GM18498 (cell line): ENCODE results near the gene TMUB1.

Source experiments
- ATAC-seq: cut with Tn5 transposase; IDR thresholded peaks from one replicate; pipeline ENCODE4 v1.9.1; 2021; ENCODE audit warnings: mild to moderate bottlenecking, moderate library complexity; ENCODE audit not compliant: unreplicated experiment

TMUB1 gene

DNA sequence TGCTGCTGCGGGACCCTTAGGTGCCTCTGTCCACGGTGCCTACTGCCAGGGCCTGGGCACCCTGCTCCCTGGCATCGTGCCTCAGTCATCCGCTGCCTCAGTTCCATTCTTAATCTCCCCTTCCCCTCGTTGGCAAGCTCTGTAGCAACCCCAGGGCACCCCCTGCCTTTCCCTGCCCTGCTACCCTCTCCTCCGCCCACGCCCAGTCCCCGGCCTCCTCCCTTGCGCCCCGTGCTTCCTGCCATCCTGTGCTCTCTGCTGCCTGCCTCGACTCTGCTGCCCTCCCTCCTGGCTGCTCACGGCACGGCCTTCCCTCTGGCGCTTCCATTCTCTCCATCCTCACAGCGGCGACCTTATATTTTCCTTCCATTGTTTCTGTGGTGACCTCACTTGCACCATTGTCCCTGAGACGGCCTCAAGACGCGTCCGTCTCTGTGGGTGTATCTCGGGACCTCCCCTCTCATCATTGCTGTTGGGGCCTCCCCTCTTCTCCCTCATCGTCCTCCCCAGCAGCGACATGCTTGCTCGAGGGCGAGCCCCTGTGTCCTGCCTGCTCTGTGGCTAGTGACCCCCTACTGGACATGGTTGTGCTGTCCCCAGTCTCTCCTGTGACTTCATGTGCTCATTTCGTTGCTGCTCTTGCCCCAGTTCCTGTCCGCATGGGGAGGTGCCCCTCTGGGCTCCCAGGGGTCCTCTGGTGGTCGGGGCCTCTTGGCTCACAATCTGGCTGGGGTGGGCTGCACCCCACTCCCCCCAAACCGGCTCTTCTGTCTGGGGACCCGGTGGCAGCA is 38.3 kb upstream of the TMUB1 start:
- ATAC-seq = no peak

DNA sequence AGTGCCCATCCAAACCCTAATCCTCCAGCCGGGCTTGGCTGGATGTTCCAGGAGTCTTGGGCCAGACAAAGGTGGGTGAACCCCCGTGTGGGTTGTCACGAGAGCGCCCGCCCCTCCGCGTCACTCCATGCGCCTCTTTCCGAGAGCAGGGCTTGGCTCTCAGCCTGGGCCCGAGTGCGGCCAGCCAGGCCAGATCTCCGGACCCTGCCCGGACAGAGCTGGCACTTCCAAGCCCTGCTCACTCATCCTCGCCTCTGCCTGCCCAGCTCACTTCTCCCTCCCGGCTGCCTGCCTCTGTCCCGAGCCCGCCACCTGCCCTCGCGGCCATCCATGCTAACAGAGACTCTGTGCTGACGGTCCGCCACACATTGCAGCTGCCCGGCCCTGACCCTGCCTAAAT is 37.6 kb upstream of the TMUB1 start:
- ATAC-seq = no peak

DNA sequence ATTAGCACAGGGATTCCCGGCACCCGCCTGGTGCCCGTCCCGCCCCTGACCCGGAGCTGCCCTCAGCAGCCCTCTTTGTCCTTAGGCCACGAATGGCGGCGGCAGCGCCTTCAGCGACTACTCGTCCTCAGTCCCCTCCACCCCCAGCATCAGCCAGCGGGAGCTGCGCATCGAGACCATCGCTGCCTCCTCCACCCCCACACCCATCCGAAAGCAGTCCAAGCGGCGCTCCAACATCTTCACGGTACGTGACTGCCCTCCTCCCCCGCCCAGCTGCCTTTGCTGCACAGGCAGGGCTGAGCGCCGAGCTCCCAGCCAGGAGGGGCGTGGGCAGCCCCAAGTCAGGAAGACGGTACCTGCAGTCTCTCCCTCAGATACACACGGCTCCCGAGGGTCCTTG is 36.6 kb upstream of the TMUB1 start:
- no peak for ATAC-seq

DNA sequence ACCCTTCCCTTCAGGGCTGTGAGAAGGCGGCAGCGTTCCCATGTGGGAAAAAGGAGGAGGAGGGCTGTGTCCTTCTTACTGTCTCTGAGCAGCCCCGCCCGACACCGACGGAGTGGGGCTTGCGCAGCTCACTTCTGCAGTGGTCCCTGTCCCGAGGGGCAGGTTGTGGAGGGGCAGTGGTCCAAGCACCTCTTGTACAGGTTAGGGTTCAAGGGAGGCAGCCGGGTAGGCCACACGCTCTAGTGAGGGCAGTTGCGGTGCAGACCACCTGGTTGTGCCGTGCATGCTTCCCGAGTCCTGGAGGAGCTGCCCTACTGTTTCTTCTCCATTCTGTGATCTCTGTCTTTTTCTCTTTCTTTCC is 35.7 kb upstream of the TMUB1 start:
- no peak for ATAC-seq

DNA sequence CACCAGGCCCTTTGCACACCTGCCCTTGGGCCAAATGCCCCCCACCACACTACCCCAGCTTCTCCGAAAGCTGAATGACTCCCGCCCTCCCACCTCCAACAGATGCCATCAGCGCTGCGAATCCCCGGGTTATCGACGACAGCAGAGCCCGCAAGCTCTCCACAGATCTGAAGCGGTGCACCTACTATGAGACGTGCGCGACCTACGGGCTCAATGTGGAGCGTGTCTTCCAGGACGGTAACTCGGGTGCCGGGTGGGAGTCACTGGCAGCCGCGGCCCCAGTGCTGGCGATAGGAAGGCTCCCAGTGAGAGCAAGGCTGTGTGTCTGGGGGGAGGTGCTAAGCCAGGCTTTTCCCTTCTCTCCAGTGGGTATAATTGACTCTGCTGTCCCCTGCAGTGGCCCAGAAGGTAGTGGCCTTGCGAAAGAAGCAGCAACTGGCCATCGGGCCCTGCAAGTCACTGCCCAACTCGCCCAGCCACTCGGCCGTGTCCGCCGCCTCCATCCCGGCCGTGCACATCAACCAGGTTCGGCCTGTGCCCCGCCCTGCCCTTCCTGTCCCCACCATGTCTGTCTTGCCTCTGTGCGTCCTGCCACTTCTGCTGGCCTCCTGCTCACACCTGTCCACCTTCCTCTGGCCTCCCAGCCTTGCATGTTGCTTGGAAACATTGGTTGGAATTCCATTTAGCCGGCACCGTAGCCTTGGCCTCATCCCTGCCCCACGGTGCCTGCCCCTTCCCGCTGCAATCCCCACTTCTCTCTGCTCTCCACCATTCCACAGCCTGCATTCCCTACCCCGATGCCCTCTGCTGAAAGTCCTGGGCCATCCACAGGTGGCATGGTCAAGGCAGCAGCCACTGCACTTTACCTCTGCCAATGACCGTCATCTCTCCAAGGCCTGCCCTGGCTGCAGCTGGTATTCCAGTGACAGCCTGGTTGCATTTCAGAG is 35.1 kb upstream of the TMUB1 start:
- ATAC-seq = no peak

DNA sequence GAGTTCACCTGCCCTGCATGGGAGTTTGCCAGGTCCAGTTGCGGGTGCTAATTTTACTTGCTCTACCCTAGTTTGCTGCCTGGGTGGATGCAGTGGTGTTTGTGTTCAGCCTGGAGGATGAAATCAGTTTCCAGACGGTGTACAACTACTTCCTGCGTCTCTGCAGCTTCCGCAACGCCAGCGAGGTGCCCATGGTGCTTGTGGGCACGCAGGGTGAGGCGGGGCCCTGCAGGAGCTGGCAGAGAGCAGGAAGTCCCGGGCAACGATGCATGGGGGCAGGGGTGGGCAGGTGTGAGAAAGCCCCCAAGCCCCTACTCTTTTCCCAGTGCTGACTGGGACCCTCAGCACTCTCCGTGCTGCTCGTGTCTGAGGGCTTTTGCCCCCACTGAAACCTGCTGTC is 34.3 kb upstream of the TMUB1 start:
- ATAC-seq = no peak

DNA sequence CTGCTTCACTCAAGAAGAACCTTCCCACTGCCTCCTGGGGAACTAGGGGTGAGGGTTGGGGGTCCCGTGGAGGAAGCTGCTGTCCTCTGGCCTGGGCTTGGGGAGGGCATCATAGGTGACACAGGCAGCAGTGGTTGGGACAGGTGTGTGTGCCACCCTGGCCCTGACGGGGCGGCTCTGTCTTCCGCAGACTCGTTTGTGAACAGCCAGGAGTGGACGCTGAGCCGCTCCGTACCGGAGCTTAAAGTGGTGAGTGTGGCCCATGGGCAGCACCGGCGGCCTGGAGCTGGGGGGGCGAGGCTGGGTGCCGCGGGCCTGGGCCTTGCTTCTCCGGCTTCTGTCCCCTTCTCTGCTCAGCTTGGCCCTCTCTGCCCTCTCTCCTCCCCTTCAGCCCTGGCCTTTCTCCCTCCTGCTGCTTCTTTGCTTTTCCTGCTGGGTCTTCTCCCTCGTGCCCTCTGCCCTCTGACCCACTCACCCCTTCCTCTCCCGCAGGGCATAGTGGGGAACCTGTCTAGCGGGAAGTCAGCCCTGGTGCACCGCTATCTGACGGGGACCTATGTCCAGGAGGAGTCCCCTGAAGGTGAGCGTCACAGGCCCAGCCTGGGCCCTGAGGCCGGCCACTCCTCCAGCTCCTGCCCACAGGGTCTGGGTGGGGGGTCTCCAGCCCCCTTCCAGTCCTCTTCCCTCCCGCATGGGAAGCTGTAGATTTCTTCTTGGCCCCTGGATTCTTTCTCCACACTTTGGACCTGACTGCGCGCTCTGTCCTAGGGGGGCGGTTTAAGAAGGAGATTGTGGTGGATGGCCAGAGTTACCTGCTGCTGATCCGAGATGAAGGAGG is 33.5 kb upstream of the TMUB1 start:
- ATAC-seq = no peak

DNA sequence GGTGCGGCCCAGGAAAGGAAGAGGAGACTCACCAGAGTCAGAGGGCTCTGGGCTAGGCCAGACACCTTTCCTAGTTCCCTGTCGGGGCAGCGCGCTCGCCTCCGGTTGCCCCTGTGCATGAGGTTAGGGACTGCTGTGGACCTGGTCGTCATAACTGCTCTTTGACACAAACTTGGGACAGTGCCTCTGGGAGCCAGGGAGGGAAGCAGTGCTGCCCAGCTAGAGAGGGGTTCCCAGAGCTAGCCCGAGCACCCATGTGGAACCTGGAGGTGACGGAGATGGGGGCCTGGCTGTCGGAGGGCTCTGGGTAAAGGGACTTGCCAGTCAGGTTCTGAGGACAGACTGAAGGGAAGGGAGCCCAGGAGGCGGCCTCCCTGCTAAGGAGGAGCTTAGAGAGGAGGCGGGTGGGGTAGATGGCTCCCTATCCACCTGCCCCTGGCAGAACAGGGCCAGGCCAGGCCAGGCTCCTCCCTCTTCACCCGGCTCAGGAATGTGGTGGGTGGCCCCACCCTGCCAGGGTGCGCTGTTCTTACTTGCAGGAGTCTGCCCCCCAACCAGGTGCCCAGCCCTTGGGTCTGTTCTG is 32.6 kb upstream of the TMUB1 start:
- no peak for ATAC-seq

DNA sequence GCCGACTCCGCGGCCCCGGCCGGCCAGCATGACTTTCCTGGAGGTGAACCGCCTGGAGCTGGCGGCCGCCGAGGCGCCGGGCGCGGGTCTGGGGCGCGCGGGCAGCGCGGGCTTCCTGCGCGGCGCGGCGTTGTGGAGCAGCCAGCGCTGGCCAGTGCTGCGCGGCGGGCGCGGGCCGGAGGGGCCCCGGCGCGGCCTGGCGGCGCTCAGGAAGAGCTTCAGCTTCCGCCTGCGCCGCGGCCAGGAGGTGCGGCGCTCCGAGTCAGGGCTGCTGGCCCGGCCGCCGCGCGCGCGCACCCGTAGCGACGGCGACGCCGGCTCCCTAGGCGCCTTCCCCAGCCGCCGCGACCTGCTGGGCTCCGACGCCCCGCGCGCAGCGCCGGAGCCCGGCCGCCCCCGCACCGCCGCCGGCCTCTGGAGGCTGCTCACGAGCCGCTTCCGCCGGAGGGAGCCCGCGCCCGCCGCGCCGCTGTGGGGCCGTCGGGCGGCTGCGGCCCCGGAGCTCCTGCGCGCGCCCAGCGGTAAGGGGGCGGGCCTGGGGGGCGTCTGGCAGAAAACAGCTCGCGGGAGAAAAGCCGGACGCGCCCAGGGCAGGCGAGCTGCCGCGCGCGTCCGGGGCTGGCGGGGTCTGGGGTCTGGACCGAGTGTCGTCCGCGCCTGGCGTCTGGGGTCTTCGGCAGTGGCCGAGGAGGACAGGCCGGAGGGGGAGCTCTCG is 32.0 kb upstream of the TMUB1 start:
- ATAC-seq = no peak

DNA sequence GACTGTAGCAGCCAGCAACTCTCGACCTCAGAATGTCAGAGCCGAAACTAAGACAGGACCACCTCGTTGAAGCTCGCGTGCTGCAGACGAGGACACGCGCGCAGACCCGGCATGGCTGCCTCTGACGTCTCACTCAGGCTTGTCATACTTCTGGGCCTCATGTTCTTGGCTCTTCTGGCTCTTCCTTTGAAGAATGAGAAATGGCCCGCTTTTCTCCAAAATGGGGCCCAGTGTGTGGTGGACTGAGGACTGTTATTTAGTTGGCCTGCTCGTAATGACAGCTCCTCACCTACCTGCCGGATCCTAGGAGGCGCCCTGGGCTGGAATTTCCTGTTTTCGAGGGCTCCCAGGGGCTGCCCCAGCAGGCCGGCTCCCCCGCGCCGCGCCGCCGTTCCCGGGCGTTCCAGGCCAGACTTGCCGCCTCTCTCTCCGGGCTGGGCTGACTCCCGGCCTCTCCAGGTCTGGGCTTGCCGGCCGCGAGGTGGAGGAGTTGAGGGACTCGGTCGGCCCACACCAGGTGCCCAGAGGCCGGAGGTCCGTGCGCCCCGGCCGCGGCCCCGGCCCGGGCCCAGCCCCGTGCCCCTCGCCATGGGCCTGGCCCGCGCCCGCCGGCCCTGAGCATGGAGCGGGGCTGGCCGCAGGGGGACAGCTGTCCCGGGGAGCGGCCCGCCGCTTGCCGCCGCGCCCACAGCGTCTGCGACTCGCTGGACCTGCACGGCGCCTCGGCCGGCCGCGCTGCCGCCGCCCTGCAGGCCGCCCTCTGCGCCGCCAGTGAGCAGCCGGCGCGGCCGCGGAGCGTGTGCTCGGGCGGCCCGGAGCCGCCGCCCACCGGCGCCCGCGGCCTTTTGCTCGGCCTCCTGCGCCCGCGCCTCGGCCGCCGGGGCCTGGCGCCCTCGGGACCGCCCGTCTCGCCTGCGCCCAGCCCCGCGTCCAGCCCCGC is 31.1 kb upstream of the TMUB1 start:
- no peak for ATAC-seq

DNA sequence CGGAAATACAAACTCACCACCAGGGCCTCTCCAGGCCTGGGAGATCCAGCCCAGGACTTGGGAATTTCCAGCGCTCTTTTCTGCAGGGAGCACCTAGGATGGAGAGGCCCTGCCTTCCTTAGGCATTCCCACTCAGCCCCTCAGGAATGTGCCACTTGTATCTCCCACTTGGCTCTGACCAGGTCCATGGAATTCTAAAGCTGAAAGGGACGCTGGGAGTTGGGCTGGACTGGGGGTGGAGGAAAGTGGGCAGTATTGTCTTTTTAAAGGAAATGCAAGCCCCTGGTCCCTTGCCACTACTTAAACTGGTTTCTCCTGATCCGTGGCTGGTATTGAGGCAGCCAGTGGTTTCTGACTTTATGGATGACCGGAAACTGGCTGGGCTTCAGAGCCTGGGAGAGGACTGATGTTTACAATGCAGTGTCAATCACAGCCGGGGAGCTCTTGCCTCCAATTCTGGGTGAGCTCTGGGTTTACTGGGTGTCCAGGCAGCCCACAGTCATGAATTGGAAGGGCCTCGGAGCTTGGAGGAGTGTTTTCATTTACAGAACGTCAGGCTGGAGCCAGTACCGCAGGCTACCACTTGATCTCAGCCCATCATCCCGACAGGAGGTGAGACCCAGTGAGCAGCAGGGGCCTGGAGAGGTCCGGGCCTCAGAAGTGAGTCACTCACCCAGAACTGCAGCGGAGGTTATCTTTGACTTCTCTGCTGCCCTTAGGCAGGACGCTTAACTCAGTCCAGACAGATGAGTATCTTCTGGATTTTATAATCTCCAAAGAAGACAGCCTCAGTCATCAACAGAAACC is 30.3 kb upstream of the TMUB1 start:
- ATAC-seq = no peak

DNA sequence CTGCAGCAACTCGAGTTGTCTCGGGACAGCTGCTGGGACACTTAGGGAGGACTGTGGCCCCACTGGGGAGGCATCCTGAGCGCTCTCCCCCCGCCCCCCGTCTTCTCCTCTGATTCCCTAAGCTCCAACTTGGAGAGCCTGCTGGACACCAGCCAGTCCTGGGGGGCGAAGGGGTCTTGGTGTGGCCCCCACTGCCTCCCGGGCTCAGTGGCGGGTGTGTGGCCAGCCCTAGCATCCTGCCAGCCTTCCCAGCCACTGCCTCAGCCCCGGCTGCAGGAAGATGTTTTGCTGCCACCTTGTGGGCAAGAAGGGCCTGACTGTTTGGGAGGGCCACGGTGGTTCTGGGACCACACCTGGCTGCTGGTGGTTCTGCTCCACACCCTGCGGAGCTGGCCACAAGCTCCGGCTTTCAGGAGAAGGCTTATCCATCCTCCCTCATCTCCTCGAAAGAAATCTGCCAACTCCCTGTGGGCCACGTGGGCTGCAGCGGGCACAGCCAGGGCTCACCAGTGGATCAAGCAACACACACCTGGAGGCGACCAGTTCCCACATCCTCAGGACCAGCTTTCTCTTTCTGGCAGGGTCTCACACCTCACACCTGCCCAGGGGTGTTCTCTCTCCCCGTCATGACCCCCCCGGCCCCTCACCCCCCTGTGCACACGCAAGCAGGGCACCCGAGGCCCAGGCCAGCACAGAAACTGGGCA is 27.8 kb upstream of the TMUB1 start:
- ATAC-seq = peak; percentile 76

DNA sequence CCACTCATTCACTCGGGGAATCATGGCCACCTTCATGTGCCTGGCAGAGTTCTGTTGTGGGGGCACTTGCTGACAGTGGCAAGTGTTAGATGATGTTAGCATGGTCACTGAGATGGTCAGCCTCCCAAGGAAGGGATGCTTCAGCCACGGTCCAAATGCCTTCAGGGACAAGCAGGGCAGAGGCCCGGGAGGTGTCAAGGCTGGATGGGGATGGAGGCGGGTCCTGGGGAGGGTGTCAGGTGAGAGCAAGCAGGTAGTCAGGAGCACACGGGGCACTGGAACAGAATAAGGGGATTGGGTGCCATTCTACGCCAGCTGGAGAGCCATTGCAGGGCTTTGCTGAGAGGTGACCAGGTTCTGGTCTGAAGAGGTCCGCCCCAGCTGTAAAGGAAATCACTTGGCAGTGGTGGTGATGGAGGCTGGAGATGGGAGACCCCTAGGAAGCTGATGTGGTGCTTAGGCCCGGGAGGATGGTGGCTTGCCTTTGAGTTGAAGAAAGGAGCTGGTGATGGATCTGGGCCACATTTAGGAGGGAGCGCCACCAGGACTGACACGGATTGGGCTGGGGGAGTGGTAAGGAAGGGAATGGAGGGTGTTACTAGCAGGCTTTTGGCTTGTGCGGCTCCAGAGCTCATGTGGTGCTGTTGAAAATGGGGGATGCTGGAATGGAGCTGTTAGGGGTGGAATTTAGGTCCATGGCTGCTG is 27.1 kb upstream of the TMUB1 start:
- no peak for ATAC-seq

DNA sequence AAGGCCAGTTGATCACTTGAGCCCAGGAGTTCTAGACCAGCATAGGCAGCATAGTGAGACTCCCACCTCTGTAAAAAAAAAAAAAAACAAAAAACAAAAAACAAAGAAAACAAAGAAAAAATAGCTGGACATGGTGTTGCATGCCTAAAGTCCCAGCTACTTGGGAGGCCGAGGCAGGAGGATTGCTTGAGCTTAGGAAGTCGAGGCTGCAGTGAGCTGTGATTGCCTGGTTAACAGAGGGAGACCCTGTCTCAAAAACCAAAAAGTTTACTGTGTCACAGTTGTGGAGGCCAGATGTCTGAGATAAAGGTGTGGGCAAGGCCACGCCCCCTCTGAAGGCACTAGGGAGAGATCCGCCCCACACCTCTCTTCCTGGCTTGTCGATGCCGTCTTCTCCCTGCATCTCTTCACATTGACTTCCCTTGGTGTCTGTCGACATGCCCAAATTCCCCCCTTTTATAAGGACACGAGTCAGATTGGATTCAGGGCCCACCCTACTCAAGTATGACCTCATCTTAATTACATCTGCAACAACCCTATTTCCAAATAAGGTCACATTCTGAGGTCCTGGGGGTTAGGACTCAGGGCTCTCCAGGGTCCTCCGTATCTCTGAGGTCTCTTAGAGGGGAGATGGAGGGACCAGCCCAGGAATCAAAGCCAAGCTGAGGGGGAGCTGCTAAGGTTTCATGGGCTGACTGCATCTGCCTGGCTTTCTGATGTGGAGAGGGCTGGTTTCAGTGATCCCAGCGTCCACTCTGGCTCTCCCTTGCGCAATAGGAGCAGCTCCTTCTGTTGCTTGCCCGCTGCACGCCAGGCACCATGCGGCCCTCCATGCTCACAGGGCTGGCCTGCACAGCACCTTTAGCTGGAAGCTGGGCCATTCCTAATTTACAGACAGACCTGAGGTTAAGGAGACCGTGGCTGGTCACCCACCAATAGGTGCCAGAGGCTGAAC is 26.1 kb upstream of the TMUB1 start:
- ATAC-seq = no peak

DNA sequence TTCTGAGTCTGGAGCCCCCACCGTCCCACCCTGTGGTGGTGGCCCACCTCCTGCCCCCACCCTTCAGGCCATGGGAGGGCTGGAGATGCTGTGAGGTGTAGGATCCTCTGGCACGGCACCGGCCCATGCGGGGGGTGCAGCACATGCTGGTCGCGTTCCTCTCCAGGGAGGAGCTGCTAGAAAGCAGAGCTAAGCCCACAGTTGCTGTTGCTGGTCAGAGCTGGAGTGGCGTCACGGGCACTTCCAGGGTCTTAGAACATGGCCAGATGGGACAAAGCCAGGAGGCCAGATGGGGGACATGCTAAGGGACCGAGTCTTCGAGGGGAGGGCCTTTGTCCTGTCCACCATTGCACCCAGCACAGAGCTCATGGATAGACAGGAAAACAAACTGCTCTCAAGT is 24.6 kb upstream of the TMUB1 start:
- no peak for ATAC-seq
